ENCODE measurements around the gene INSL3. TPM values are rescaled to one million over a fixed set of nuclear protein-coding genes. Genes with fewer than 3 reads are reported as not detected.
"Not testable (repeated sequence)": the region's sequence is repeated elsewhere in the genome, so short reads cannot be mapped to it uniquely, and the experiment has no call there.

Gene INSL3
- total RNA-seq, 1 donor from 2014 or later = 0.36 TPM

- no peak overlapping the region for H3K27ac Mint-ChIP-seq (ENCODE audit: unreplicated experiment)
- H3K27me3 Mint-ChIP-seq (ENCODE audit: unreplicated experiment) = peaks cover 4% of the 10 kb centered on the region
- H3K4me3 Mint-ChIP-seq (ENCODE audit: unreplicated experiment) = no peak overlapping the region
- no peak for TF ChIP-seq CTCF (IDR thresholded peaks at IDR 0.05; ENCODE audit: unreplicated experiment)
- H3K4me1 Mint-ChIP-seq (ENCODE audit: unreplicated experiment) = no peaks in the 10 kb centered on the region
- no peaks in the 10 kb centered on the region for H3K9me3 Mint-ChIP-seq (ENCODE audit: unreplicated experiment)
- no peak for DNase-seq (ENCODE audit: low spot score)
- no peaks in the 10 kb centered on the region for H3K36me3 Mint-ChIP-seq (ENCODE audit: low read depth, unreplicated experiment)
Measured at GRCh38 chr19:17803264-17803896, 17.9 kb downstream of the INSL3 start.

- no peaks in the 10 kb centered on the region for H3K36me3 Mint-ChIP-seq (ENCODE audit: low read depth, unreplicated experiment)
- no peaks in the 10 kb centered on the region for H3K4me1 Mint-ChIP-seq (ENCODE audit: unreplicated experiment)
- H3K9me3 Mint-ChIP-seq (ENCODE audit: unreplicated experiment) = no peaks in the 10 kb centered on the region
- H3K27me3 Mint-ChIP-seq (ENCODE audit: unreplicated experiment) = peaks cover 5% of the 10 kb centered on the region
- peak overlapping the region; percentile 70 for H3K4me3 Mint-ChIP-seq (ENCODE audit: unreplicated experiment)
- no peak for DNase-seq (ENCODE audit: low spot score)
- H3K27ac Mint-ChIP-seq (ENCODE audit: unreplicated experiment) = no peak overlapping the region
- TF ChIP-seq CTCF (IDR thresholded peaks at IDR 0.05; ENCODE audit: unreplicated experiment) = no peak
Measured at GRCh38 chr19:17802137-17802858, 19.0 kb downstream of the INSL3 start.

- not testable (repeated sequence) for H3K4me3 Mint-ChIP-seq (ENCODE audit: unreplicated experiment); H3K4me1 Mint-ChIP-seq (ENCODE audit: unreplicated experiment); H3K36me3 Mint-ChIP-seq (ENCODE audit: low read depth, unreplicated experiment); H3K27me3 Mint-ChIP-seq (ENCODE audit: unreplicated experiment); H3K9me3 Mint-ChIP-seq (ENCODE audit: unreplicated experiment); DNase-seq (ENCODE audit: low spot score); H3K27ac Mint-ChIP-seq (ENCODE audit: unreplicated experiment)
Measured at GRCh38 chr19:17798599-17798998, 22.7 kb downstream of the INSL3 start.

- TF ChIP-seq CTCF (IDR thresholded peaks at IDR 0.05; ENCODE audit: unreplicated experiment) = no peak
- Mint-ChIP-seq H3K4me1 (ENCODE audit: unreplicated experiment) (no peaks in the 10 kb centered on the region), H3K27me3 (ENCODE audit: unreplicated experiment) (peaks cover 8% of the 10 kb centered on the region), H3K27ac (ENCODE audit: unreplicated experiment) (no peak overlapping the region), H3K36me3 (ENCODE audit: low read depth, unreplicated experiment) (no peaks in the 10 kb centered on the region), H3K4me3 (ENCODE audit: unreplicated experiment) (no peak overlapping the region), H3K9me3 (ENCODE audit: unreplicated experiment) (no peaks in the 10 kb centered on the region)
- DNase-seq (ENCODE audit: low spot score) = no peak
Measured at GRCh38 chr19:17797424-17798201, 23.7 kb downstream of the INSL3 start.

GRCh38 chr19:17796838-17797423 lies 24.4 kb downstream of the INSL3 start:
- no peak overlapping the region for H3K4me3 Mint-ChIP-seq (ENCODE audit: unreplicated experiment)
- H3K9me3 Mint-ChIP-seq (ENCODE audit: unreplicated experiment) = no peaks in the 10 kb centered on the region
- H3K36me3 Mint-ChIP-seq (ENCODE audit: low read depth, unreplicated experiment) = no peaks in the 10 kb centered on the region
- H3K27ac Mint-ChIP-seq (ENCODE audit: unreplicated experiment) = no peak overlapping the region
- H3K27me3 Mint-ChIP-seq (ENCODE audit: unreplicated experiment) = peaks cover 6% of the 10 kb centered on the region
- DNase-seq (ENCODE audit: low spot score) = no peak
- H3K4me1 Mint-ChIP-seq (ENCODE audit: unreplicated experiment) = no peaks in the 10 kb centered on the region
- TF ChIP-seq CTCF (IDR thresholded peaks at IDR 0.05; ENCODE audit: unreplicated experiment) = no peak

All from endothelial cell (in vitro differentiated cells).